HepG2 (cell line): ENCODE measurements around the gene RNF14. TPM values are rescaled to one million over a fixed set of nuclear protein-coding genes. Genes with fewer than 3 reads are reported as not detected.

Experiments
- POLR2A ChIP-seq, 2 experiments: IDR thresholded peaks; 2 replicates each; pipeline ENCODE4 v1.6.1; 2011; ENCODE audit warnings: low read depth in 2 of 2, low read length in 2 of 2, mild to moderate bottlenecking in 1 of 2, moderate library complexity in 1 of 2; ENCODE audit not compliant: insufficient read depth in 1 of 2
- SUZ12 ChIP-seq: fragments of 150-350 bp; IDR thresholded peaks from 2 replicates; pipeline ENCODE4 v1.6.1; 2014; ENCODE audit warnings: low read depth, low read length
- TAF1 ChIP-seq: sonication (generic); formaldehyde crosslinking; IDR thresholded peaks from 2 replicates; pipeline ENCODE4 v1.4.0; 2020; ENCODE audit warnings: missing genetic modification reagents
- ZFP90 ChIP-seq: sonication (generic); formaldehyde crosslinking; IDR thresholded peaks from 2 replicates; pipeline ENCODE4 v1.8.0; 2022; ENCODE audit warnings: missing genetic modification reagents, mild to moderate bottlenecking, inconsistent platforms, borderline replicate concordance
- polyA plus RNA-seq, 8 experiments: library from polyadenylated mRNA; depleted of rRNA in 3 of 8; stranded (reverse) in 7 of 8; unstranded in 1 of 8; fragments of >200 nt; fragmentation: Illumina TruSeq in 4 of 8; extraction: Trizol in 4 of 8; gene quantifications; 2 replicates each; pipeline versions ENCODE4 v1.2.1 to v1.2.3, GENCODE V29; 2011 to 2016; ENCODE audit warnings: low read depth in 4 of 8, missing spikeins in 1 of 8, mixed read lengths in 1 of 8; ENCODE audit not compliant: insufficient read depth in 1 of 8
- total RNA-seq, 5 experiments: library from RNA; depleted of rRNA; stranded (reverse); fragments of >200 nt; fragmentation: Illumina TruSeq; extraction: Trizol; gene quantifications; 2 replicates each; pipeline ENCODE4 v1.2.3, GENCODE V29; 2016; ENCODE audit warnings: low read depth in 1 of 5
- TF ChIP-seq, protein P1 (sequence below): sonication (generic); formaldehyde crosslinking; IDR thresholded peaks from 2 replicates; pipeline ENCODE4 v1.4.0; 2020; ENCODE audit warnings: low read depth, missing genetic modification reagents
- TF ChIP-seq, protein P2 (sequence below): sonication (generic); formaldehyde crosslinking; IDR thresholded peaks from 2 replicates; pipeline ENCODE4 v1.4.0; 2020; ENCODE audit warnings: mild to moderate bottlenecking, missing genetic modification reagents, borderline replicate concordance

RNF14 gene
- total and polyA plus RNA-seq, 2 of the 13 experiments (the other 11 are each of a cell fraction or from before 2014, with no cell fraction given), result 11.3 to 28.1 TPM

DNA sequence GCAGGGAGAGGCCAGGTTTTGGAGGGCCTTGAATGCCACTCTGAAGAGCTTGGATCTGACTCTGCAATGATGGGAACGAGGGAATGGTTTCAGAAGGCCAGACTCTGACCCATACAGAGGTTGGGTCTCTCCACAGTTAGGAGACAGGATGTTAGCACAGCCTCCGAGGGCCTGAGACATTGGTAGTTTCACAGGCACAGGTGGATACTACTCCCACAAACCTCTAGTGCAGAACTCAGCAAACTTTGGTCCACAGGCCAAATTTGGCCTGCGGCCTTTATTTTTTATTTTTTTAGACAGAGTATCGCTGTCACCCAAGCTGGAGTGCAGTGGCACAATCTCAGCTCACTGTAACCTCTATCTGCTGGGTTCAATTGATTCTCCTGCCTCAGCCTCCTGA lies 41.0 kb downstream of the RNF14 start (continued):
- TF ChIP-seq, protein P1, sequence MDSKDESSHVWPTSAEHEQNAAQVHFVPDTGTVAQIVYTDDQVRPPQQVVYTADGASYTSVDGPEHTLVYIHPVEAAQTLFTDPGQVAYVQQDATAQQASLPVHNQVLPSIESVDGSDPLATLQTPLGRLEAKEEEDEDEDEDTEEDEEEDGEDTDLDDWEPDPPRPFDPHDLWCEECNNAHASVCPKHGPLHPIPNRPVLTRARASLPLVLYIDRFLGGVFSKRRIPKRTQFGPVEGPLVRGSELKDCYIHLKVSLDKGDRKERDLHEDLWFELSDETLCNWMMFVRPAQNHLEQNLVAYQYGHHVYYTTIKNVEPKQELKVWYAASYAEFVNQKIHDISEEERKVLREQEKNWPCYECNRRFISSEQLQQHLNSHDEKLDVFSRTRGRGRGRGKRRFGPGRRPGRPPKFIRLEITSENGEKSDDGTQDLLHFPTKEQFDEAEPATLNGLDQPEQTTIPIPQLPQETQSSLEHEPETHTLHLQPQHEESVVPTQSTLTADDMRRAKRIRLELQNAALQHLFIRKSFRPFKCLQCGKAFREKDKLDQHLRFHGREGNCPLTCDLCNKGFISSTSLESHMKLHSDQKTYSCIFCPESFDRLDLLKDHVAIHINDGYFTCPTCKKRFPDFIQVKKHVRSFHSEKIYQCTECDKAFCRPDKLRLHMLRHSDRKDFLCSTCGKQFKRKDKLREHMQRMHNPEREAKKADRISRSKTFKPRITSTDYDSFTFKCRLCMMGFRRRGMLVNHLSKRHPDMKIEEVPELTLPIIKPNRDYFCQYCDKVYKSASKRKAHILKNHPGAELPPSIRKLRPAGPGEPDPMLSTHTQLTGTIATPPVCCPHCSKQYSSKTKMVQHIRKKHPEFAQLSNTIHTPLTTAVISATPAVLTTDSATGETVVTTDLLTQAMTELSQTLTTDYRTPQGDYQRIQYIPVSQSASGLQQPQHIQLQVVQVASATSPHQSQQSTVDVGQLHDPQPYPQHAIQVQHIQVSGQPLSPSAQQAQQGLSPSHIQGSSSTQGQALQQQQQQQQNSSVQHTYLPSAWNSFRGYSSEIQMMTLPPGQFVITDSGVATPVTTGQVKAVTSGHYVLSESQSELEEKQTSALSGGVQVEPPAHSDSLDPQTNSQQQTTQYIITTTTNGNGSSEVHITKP (CRISPR knock-in tag), result no peak
- TF ChIP-seq ZFP90 (CRISPR knock-in tag) (no peak), SUZ12 (no peak), TAF1 (CRISPR knock-in tag) (no peak), POLR2A (IDR thresholded peaks at IDR 0.05; ENCODE audit: insufficient read depth in 1 of 2, low read depth in 2 of 2, low read length in 2 of 2) (no peak)
- TF ChIP-seq, protein P2, sequence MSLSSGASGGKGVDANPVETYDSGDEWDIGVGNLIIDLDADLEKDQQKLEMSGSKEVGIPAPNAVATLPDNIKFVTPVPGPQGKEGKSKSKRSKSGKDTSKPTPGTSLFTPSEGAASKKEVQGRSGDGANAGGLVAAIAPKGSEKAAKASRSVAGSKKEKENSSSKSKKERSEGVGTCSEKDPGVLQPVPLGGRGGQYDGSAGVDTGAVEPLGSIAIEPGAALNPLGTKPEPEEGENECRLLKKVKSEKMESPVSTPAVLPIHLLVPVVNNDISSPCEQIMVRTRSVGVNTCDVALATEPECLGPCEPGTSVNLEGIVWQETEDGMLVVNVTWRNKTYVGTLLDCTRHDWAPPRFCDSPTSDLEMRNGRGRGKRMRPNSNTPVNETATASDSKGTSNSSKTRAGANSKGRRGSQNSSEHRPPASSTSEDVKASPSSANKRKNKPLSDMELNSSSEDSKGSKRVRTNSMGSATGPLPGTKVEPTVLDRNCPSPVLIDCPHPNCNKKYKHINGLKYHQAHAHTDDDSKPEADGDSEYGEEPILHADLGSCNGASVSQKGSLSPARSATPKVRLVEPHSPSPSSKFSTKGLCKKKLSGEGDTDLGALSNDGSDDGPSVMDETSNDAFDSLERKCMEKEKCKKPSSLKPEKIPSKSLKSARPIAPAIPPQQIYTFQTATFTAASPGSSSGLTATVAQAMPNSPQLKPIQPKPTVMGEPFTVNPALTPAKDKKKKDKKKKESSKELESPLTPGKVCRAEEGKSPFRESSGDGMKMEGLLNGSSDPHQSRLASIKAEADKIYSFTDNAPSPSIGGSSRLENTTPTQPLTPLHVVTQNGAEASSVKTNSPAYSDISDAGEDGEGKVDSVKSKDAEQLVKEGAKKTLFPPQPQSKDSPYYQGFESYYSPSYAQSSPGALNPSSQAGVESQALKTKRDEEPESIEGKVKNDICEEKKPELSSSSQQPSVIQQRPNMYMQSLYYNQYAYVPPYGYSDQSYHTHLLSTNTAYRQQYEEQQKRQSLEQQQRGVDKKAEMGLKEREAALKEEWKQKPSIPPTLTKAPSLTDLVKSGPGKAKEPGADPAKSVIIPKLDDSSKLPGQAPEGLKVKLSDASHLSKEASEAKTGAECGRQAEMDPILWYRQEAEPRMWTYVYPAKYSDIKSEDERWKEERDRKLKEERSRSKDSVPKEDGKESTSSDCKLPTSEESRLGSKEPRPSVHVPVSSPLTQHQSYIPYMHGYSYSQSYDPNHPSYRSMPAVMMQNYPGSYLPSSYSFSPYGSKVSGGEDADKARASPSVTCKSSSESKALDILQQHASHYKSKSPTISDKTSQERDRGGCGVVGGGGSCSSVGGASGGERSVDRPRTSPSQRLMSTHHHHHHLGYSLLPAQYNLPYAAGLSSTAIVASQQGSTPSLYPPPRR, result no peak
